IMR-90 (cell line): ENCODE data around the gene AICDA. TPM values are rescaled to one million over a fixed set of nuclear protein-coding genes. Genes with fewer than 3 reads are reported as not detected.

Source experiments
- ATAC-seq: fragments of 200-7000 bp; cut with Tn5 transposase; 2 replicates; pipeline ENCODE4 v1.9.1; 2020; ENCODE audit warnings: low read depth, mild to moderate bottlenecking, moderate library complexity
- BruUV-seq: library from RNA; stranded (reverse); fragments of 400-500 nt; replicated peaks from 2 replicates; lab custom pipeline; 2021; lab: Mats Ljungman, UMichigan
- CTCF ChIA-PET: fragments of 300-600 bp; formaldehyde crosslinking; extraction: SDS; loops from one replicate; lab custom pipeline; 2021; ENCODE audit warnings: antibody characterized with exemption; lab: Yijun Ruan, JAX
- POLR2A ChIA-PET: fragments of 300-600 bp; sonication (Branson Sonifier 250); formaldehyde crosslinking; loops from one replicate; lab custom pipeline; 2022; ENCODE audit warnings: antibody characterized with exemption; ENCODE audit not compliant: unreplicated experiment; lab: Charles Lee
- DNase-seq: peaks from one replicate; pipeline ENCODE4 v3.0.0; 2013
- H2AFZ ChIP-seq: replicated peaks from 2 replicates; pipeline ENCODE3; 2013; ENCODE audit warnings: low read length, mild to moderate bottlenecking; ENCODE audit not compliant: poor library complexity
- H2AK5ac ChIP-seq: 2 replicates; pipeline ENCODE4 v1.6.1; 2013; ENCODE audit warnings: low read depth, low read length, inconsistent platforms
- H2AK9ac ChIP-seq: replicated peaks from 2 replicates; pipeline ENCODE3; 2013; ENCODE audit warnings: mild to moderate bottlenecking, low read depth, low read length, moderate library complexity; ENCODE audit not compliant: poor library complexity
- H2BK120ac ChIP-seq: 2 replicates; pipeline ENCODE4 v1.6.1; 2013; ENCODE audit warnings: low read depth, low read length, inconsistent platforms
- H2BK15ac ChIP-seq: 3 replicates; pipeline ENCODE4 v1.6.1; 2013; ENCODE audit warnings: low read depth, low read length, inconsistent platforms
- H2BK20ac ChIP-seq: 2 replicates; pipeline ENCODE4 v1.6.1; 2013; ENCODE audit warnings: low read depth, mild to moderate bottlenecking, inconsistent platforms, low read length, moderate library complexity
- H2BK5ac ChIP-seq: 2 replicates; pipeline ENCODE4 v1.6.1; 2013; ENCODE audit warnings: mild to moderate bottlenecking, low read depth, low read length, inconsistent platforms; ENCODE audit not compliant: poor library complexity, severe bottlenecking
- H3K14ac ChIP-seq: replicated peaks from 2 replicates; pipeline ENCODE4 v1.6.1; 2013; ENCODE audit warnings: low read depth, low read length, inconsistent platforms
- H3K18ac ChIP-seq: 2 replicates; pipeline ENCODE4 v1.6.1; 2013; ENCODE audit warnings: low read depth, low read length, control low read depth
- H3K23ac ChIP-seq: 2 replicates; pipeline ENCODE4 v1.6.1; 2013; ENCODE audit warnings: low read depth, low read length, inconsistent platforms
- H3K27ac ChIP-seq: 2 replicates; pipeline ENCODE4 v1.5.1; 2013; ENCODE audit warnings: mild to moderate bottlenecking, control low read depth, low read length; ENCODE audit not compliant: insufficient read depth
- H3K27me3 ChIP-seq: 2 replicates; pipeline ENCODE4 v1.6.1; 2013; ENCODE audit warnings: low read length; ENCODE audit not compliant: control insufficient read depth, insufficient read depth
- H3K36me3 ChIP-seq: 2 replicates; pipeline ENCODE4 v1.6.1; 2013; ENCODE audit warnings: low read length, mixed read lengths; ENCODE audit not compliant: control insufficient read depth, insufficient read depth
- H3K4ac ChIP-seq: 2 replicates; pipeline ENCODE4 v1.6.1; 2013; ENCODE audit warnings: low read depth, low read length, inconsistent platforms
- H3K4me1 ChIP-seq: 2 replicates; pipeline ENCODE4 v1.6.1; 2013; ENCODE audit warnings: low read length, mixed read lengths; ENCODE audit not compliant: control insufficient read depth, insufficient read depth
- H3K4me2 ChIP-seq: 2 replicates; pipeline ENCODE4 v1.6.1; 2013; ENCODE audit warnings: low read depth, mild to moderate bottlenecking, control low read depth, low read length, moderate library complexity
- H3K4me3 ChIP-seq: 2 replicates; pipeline ENCODE4 v1.5.1; 2013; ENCODE audit warnings: low read depth, mild to moderate bottlenecking, control low read depth, low read length, moderate library complexity; ENCODE audit not compliant: insufficient read depth
- H3K56ac ChIP-seq: 2 replicates; pipeline ENCODE4 v1.6.1; 2013; ENCODE audit warnings: low read length, inconsistent platforms; ENCODE audit not compliant: insufficient read depth; ENCODE audit errors: extremely low read depth
- H3K79me1 ChIP-seq, 2 experiments: 2 replicates each; pipeline ENCODE4 v1.6.1; 2013; ENCODE audit warnings: low read length in 2 of 2, inconsistent platforms in 1 of 2, low read depth in 1 of 2
- H3K9ac ChIP-seq: 2 replicates; pipeline ENCODE4 v1.6.1; 2013; ENCODE audit warnings: low read depth, low read length, control low read depth
- H3K9me1 ChIP-seq: 2 replicates; pipeline ENCODE4 v1.6.1; 2013; ENCODE audit warnings: low read length, inconsistent platforms; ENCODE audit not compliant: insufficient read depth
- H3K9me3 ChIP-seq: 2 replicates; pipeline ENCODE4 v1.6.1; 2013; ENCODE audit warnings: low read length; ENCODE audit not compliant: control insufficient read depth, insufficient read depth
- H4K20me1 ChIP-seq: 2 replicates; pipeline ENCODE4 v1.6.1; 2013; ENCODE audit warnings: low read length, inconsistent platforms; ENCODE audit not compliant: insufficient read depth
- H4K5ac ChIP-seq: 2 replicates; pipeline ENCODE4 v1.6.1; 2013; ENCODE audit warnings: mild to moderate bottlenecking, low read depth, low read length, control low read depth
- H4K8ac ChIP-seq, 2 experiments: 2 replicates each; pipeline ENCODE4 v1.6.1; 2013; ENCODE audit warnings: low read depth in 2 of 2, low read length in 2 of 2, control low read depth in 1 of 2, inconsistent platforms in 1 of 2
- H4K91ac ChIP-seq: 2 replicates; pipeline ENCODE4 v1.6.1; 2013; ENCODE audit warnings: low read depth, low read length, inconsistent platforms; ENCODE audit not compliant: insufficient read depth
- POLR2A ChIP-seq: IDR thresholded peaks from 2 replicates; pipeline ENCODE4 v1.6.1; 2012; ENCODE audit warnings: mild to moderate bottlenecking, low read depth, low read length
- RAD21 ChIP-seq: IDR thresholded peaks from 2 replicates; pipeline ENCODE4 v1.6.1; 2012; ENCODE audit warnings: low read length, improper control_type of control experiment
- RCOR1 ChIP-seq: IDR thresholded peaks from 2 replicates; pipeline ENCODE4 v1.6.1; 2012; ENCODE audit warnings: mild to moderate bottlenecking, low read length, improper control_type of control experiment; ENCODE audit not compliant: insufficient replicate concordance
- WGBS, 2 experiments: methylation state at CpG; one replicate each; pipeline versions ENCODE4 v1.1.5 to v1.1.7; 2013; ENCODE audit warnings: missing lambda C conversion rate in 2 of 2; ENCODE audit not compliant: insufficient read length in 1 of 2; ENCODE audit errors: extremely low coverage in 2 of 2; 5-methylcytosine and 5-hydroxymethylcytosine counted together
- dilution Hi-C: fragments of 300-500 bp; cut with HindIII; formaldehyde crosslinking; loops from one replicate; pipeline ENCODE4 v1.14.3; 2018; ENCODE audit warnings: low sequenced_read_pairs; ENCODE audit not compliant: unreplicated experiment
- in situ Hi-C: fragments of 300-500 bp; cut with MboI; formaldehyde crosslinking; loops from 3 replicates; pipeline ENCODE4 v1.14.3; 2019; ENCODE audit warnings: low sequenced_read_pairs, inconsistent platforms, mixed read lengths
- intact Hi-C: fragments of 100-400 bp; cut with micrococcal nuclease; formaldehyde crosslinking; loops from 2 replicates; pipeline ENCODE4 v1.10.0; 2022
- polyA plus RNA-seq, 3 experiments: library from polyadenylated mRNA; depleted of rRNA; stranded (reverse); fragments of >200 nt; gene quantifications; 2 replicates each; pipeline ENCODE4 v1.2.3, GENCODE V29; 2012; ENCODE audit warnings: low replicate concordance in 1 of 3
- total RNA-seq: library from RNA; depleted of rRNA; stranded (reverse); fragments of >200 nt; gene quantifications from 2 replicates; pipeline ENCODE4 v1.2.3, GENCODE V29; 2012

AICDA gene
- total and polyA plus RNA-seq, 2 of the 4 experiments (the other 2 are of a cell fraction), result not detected

GRCh38 chr12:8606890-8607289, 5.8 kb downstream of the AICDA start:
- DNase-seq (no peak), ATAC-seq (no peak)
- Histone ChIP-seq H2BK5ac (no peak overlapping the region), H2BK20ac (no peak overlapping the region), H2BK120ac (no peak overlapping the region), H2AK9ac (no peak overlapping the region), H4K5ac (no peak overlapping the region), H3K56ac (no peak overlapping the region), H2BK15ac (no peak overlapping the region), H4K20me1 (no peaks in the 10 kb centered on the region), H3K36me3 (no peaks in the 10 kb centered on the region), H4K91ac (no peak overlapping the region), H3K27me3 (no peaks in the 10 kb centered on the region), H3K14ac (no peak overlapping the region), H3K4me2 (no peak overlapping the region), H2AFZ (no peak overlapping the region), H3K4me1 (no peaks in the 10 kb centered on the region), H3K9ac (no peak overlapping the region), H2AK5ac (no peak overlapping the region), H4K8ac (no peak overlapping the region), H3K4me3 (no peak overlapping the region), H3K23ac (no peak overlapping the region), H3K4ac (no peak overlapping the region), H3K27ac (no peak overlapping the region), H3K9me1 (no peaks in the 10 kb centered on the region), H3K18ac (no peak overlapping the region), H3K9me3 (no peaks in the 10 kb centered on the region), H3K79me1 (no peaks in the 10 kb centered on the region)
- CTCF ChIA-PET, result no interaction called here
- TF ChIP-seq POLR2A (no peak), RAD21 (no peak), RCOR1 (no peak)
- in situ Hi-C loops (no loop called here), intact Hi-C loops (no loop called here), dilution Hi-C loops (no loop called here)
- POLR2A ChIA-PET, result no interaction called here
- 89% methylated on average over 5 of the region's 6 CpGs; no CpG with 5 or more reads in 1 of the 2 experiments for WGBS, 2 experiments
- BruUV-seq, result no TSS peak
